ENCODE data around the gene CEP192. TPM values are rescaled to one million over a fixed set of nuclear protein-coding genes. Genes with fewer than 3 reads are reported as not detected.
A peak's percentile ranks its signal among the peaks of the same experiment; 100 is the strongest.

CEP192 gene
- total and polyA plus RNA-seq, 2 of the 13 experiments (the other 11 are each of a cell fraction or from before 2014, with no cell fraction given), result 15.3 to 24.7 TPM

DNA sequence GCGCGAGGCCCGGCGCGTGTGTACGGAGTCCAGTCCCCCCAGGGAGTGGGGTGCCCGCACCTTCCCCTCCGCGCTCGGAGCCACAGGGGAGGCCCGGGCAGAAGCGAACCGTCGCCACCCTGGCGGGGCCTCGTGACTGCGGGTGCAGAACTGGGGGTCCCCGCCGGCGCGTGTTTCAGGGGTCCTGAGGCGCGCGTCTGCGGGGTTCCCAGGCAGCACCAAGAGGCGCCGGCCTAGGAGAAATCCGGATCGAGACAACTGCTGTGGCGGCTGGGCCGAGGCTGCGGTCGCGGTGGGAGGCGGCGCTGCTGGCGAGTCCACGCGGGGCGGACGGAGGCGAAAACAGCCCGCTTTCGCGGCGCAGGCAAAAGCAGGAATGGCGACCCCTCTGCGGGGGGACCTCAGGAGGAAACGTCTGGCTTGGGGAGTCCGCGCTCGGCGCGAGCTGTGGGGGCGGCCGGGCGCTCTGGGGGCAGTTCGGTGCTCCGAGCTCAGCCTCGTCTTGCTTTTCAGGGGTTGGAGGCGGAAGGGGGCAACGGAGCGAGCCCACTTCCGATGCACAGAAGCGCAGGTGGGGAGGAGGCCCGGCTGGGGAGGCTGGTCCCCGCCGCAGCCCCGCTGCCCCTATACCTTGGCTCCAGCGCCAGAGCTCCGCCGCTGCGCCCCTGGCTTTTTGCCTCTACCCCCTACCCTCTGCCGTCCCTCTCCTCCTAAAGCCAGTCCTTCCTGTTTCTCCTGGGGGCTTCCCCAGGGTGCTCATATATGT lies 145.9 kb downstream of the CEP192 start (continued):
- TF ChIP-seq, protein P1, sequence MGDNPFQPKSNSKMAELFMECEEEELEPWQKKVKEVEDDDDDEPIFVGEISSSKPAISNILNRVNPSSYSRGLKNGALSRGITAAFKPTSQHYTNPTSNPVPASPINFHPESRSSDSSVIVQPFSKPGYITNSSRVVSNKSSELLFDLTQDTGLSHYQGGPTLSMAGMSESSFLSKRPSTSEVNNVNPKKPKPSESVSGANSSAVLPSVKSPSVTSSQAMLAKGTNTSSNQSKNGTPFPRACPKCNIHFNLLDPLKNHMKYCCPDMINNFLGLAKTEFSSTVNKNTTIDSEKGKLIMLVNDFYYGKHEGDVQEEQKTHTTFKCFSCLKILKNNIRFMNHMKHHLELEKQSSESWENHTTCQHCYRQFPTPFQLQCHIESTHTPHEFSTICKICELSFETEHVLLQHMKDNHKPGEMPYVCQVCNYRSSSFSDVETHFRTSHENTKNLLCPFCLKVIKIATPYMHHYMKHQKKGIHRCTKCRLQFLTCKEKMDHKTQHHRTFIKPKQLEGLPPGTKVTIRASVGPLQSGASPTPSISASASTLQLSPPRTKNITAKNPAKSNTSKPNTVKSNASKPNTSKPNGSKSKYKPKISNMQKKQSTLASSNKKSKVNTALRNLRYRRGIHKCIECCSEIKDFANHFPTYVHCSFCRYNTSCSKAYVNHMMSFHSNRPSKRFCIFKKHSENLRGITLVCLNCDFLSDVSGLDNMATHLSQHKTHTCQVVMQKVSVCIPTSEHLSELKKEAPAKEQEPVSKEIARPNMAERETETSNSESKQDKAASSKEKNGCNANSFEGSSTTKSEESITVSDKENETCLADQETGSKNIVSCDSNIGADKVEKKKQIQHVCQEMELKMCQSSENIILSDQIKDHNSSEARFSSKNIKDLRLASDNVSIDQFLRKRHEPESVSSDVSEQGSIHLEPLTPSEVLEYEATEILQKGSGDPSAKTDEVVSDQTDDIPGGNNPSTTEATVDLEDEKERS (CRISPR knock-in tag; IDR thresholded peaks at IDR 0.05), result 0 out of 2 replicates have a peak, but pooled peaks have one; percentile 55
- TF ChIP-seq SALL1 (CRISPR knock-in tag; IDR thresholded peaks at IDR 0.05), result peak; percentile 37; the same call in 1 of the 2 replicates
- TF ChIP-seq ZNF589 (CRISPR knock-in tag; conservative IDR thresholded peaks at IDR 0.05), result 0 out of 2 replicates have a peak, but pooled peaks have one; percentile 70
- no peak for TF ChIP-seq ZNF207 (IDR thresholded peaks at IDR 0.05; ENCODE audit: borderline replicate concordance)
- TF ChIP-seq, protein P2, sequence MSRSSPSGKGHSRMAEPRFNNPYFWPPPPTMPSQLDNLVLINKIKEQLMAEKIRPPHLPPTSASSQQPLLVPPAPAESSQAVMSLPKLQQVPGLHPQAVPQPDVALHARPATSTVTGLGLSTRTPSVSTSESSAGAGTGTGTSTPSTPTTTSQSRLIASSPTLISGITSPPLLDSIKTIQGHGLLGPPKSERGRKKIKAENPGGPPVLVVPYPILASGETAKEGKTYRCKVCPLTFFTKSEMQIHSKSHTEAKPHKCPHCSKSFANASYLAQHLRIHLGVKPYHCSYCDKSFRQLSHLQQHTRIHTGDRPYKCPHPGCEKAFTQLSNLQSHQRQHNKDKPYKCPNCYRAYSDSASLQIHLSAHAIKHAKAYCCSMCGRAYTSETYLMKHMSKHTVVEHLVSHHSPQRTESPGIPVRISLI (CRISPR knock-in tag; IDR thresholded peaks at IDR 0.05; ENCODE audit: borderline replicate concordance), result no peak
- TF ChIP-seq ZNF121 (CRISPR knock-in tag; IDR thresholded peaks at IDR 0.05), result no peak
- TF ChIP-seq, protein P3, sequence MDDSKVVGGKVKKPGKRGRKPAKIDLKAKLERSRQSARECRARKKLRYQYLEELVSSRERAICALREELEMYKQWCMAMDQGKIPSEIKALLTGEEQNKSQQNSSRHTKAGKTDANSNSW (CRISPR knock-in tag; IDR thresholded peaks at IDR 0.05; ENCODE audit: borderline replicate concordance), result 0 out of 2 replicates have a peak, but pooled peaks have one; percentile 31
- TF ChIP-seq, protein P4, sequence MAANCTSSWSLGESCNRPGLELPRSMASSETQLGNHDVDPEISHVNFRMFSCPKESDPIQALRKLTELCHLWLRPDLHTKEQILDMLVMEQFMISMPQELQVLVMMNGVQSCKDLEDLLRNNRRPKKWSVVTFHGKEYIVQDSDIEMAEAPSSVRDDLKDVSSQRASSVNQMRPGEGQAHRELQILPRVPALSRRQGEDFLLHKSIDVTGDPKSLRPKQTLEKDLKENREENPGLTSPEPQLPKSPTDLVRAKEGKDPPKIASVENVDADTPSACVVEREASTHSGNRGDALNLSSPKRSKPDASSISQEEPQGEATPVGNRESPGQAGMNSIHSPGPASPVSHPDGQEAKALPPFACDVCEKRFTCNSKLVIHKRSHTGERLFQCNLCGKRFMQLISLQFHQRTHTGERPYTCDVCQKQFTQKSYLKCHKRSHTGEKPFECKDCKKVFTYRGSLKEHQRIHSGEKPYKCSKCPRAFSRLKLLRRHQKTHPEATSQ (CRISPR knock-in tag; IDR thresholded peaks at IDR 0.05; ENCODE audit: borderline replicate concordance), result peak; percentile 61; the same call in 1 of the 2 replicates
- TF ChIP-seq, protein P5, sequence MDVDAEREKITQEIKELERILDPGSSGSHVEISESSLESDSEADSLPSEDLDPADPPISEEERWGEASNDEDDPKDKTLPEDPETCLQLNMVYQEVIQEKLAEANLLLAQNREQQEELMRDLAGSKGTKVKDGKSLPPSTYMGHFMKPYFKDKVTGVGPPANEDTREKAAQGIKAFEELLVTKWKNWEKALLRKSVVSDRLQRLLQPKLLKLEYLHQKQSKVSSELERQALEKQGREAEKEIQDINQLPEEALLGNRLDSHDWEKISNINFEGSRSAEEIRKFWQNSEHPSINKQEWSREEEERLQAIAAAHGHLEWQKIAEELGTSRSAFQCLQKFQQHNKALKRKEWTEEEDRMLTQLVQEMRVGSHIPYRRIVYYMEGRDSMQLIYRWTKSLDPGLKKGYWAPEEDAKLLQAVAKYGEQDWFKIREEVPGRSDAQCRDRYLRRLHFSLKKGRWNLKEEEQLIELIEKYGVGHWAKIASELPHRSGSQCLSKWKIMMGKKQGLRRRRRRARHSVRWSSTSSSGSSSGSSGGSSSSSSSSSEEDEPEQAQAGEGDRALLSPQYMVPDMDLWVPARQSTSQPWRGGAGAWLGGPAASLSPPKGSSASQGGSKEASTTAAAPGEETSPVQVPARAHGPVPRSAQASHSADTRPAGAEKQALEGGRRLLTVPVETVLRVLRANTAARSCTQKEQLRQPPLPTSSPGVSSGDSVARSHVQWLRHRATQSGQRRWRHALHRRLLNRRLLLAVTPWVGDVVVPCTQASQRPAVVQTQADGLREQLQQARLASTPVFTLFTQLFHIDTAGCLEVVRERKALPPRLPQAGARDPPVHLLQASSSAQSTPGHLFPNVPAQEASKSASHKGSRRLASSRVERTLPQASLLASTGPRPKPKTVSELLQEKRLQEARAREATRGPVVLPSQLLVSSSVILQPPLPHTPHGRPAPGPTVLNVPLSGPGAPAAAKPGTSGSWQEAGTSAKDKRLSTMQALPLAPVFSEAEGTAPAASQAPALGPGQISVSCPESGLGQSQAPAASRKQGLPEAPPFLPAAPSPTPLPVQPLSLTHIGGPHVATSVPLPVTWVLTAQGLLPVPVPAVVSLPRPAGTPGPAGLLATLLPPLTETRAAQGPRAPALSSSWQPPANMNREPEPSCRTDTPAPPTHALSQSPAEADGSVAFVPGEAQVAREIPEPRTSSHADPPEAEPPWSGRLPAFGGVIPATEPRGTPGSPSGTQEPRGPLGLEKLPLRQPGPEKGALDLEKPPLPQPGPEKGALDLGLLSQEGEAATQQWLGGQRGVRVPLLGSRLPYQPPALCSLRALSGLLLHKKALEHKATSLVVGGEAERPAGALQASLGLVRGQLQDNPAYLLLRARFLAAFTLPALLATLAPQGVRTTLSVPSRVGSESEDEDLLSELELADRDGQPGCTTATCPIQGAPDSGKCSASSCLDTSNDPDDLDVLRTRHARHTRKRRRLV (CRISPR knock-in tag; IDR thresholded peaks at IDR 0.05), result 0 out of 2 replicates have a peak, but pooled peaks have one; percentile 66
- TF ChIP-seq NRL (CRISPR knock-in tag; IDR thresholded peaks at IDR 0.05; ENCODE audit: borderline replicate concordance), result 0 out of 2 replicates have a peak, but pooled peaks have one; percentile 12
- peak; percentile 55; the same call in 1 of the 2 replicates for TF ChIP-seq NFE2L1 (CRISPR knock-in tag; IDR thresholded peaks at IDR 0.05; ENCODE audit: borderline replicate concordance)
- TF ChIP-seq, protein P6, sequence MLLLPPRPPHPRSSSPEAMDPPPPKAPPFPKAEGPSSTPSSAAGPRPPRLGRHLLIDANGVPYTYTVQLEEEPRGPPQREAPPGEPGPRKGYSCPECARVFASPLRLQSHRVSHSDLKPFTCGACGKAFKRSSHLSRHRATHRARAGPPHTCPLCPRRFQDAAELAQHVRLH (CRISPR knock-in tag; IDR thresholded peaks at IDR 0.05; ENCODE audit: borderline replicate concordance, low read depth), result 0 out of 2 replicates have a peak, but pooled peaks have one; percentile 0

Measured in HepG2 (cell line).